GM12865 (cell line): ENCODE measurements around the gene NCOA7.

Experiments used
- DNase-seq: peaks from one replicate; pipeline ENCODE4 v3.0.0; 2010; ENCODE audit warnings: low read depth
- H3K4me3 ChIP-seq: 2 replicates; pipeline ENCODE4 v1.5.1; 2011; ENCODE audit warnings: mild to moderate bottlenecking, low read depth, low read length, control low read depth
- TF ChIP-seq, protein P1 (sequence below): IDR thresholded peaks from 2 replicates; pipeline ENCODE4 v1.5.1; 2011; ENCODE audit warnings: low read length, control low read depth, low read depth, inconsistent platforms; ENCODE audit not compliant: insufficient read depth; ENCODE audit errors: missing control alignments

The NCOA7 gene

DNA sequence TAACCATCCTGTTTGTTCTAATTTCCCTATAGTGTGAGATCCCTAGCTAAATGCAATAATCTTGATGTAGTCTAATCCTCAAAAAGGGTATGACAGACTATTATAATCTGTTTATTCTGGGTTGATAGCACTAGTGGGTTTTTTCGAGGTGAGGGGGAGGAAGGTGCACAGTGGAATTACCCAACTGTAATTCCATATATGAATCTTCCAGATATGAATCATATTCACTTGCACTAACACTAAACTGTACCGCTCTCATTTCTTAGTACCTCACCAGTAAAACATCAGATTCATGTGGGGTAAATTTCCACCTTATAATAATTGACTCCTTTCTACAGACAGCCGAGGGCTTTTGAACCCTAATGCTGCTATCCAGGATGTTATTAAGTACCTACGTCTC is 16.5 kb downstream of the NCOA7 start:
- TF ChIP-seq, protein P1, sequence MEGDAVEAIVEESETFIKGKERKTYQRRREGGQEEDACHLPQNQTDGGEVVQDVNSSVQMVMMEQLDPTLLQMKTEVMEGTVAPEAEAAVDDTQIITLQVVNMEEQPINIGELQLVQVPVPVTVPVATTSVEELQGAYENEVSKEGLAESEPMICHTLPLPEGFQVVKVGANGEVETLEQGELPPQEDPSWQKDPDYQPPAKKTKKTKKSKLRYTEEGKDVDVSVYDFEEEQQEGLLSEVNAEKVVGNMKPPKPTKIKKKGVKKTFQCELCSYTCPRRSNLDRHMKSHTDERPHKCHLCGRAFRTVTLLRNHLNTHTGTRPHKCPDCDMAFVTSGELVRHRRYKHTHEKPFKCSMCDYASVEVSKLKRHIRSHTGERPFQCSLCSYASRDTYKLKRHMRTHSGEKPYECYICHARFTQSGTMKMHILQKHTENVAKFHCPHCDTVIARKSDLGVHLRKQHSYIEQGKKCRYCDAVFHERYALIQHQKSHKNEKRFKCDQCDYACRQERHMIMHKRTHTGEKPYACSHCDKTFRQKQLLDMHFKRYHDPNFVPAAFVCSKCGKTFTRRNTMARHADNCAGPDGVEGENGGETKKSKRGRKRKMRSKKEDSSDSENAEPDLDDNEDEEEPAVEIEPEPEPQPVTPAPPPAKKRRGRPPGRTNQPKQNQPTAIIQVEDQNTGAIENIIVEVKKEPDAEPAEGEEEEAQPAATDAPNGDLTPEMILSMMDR, result no peak
- no peak overlapping the region for H3K4me3 ChIP-seq
- peak; percentile 51 for DNase-seq

DNA sequence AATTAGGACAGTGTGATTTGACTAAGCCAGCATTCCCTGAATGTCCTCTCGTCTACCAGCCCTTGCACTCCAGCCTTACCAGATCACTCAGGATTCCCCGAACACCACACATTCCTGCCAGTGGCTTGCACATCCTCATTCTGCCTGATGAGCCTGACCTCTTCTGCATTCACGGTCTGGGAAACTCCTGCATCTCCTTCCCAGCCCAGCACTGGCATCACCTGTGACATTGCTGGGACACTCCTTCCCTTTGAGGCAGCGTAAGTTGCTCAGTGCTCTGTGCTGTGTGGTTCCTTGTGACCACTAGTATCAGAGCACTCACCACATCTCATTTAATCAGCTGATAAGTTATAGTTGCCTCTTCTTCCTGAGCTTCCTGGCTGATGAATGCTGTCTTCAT is 17.3 kb downstream of the NCOA7 start:
- DNase-seq, result no peak
- TF ChIP-seq, protein P1, result no peak
- no peak overlapping the region for H3K4me3 ChIP-seq

DNA sequence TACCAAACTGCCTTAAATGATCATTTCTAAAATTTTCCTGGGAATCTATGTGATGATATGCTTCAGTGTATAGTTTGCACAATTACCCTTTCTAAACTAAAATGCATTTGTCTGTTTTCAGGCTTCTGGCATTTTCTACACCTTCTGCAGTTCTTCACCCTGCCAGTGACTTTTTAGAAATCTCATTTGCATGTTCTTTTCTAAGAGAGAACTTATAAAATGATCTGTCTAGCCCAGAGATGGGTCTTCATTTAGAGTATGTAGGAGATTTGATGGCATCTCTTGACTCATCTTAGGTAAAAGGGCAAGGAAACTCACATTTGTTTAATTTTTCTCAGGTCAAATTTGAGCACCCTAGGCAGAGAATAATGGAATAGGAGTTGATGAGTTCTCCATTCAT is 17.8 kb downstream of the NCOA7 start:
- TF ChIP-seq, protein P1, result no peak
- no peak for DNase-seq

GRCh38 chr6:125809570-125810170 is 18.9 kb downstream of the NCOA7 start:
- no peak for DNase-seq
- no peak overlapping the region for H3K4me3 ChIP-seq
- TF ChIP-seq, protein P1, result no peak

More for the DNA sequence above, 17.8 kb downstream of the NCOA7 start:
- no peak overlapping the region for H3K4me3 ChIP-seq

DNA sequence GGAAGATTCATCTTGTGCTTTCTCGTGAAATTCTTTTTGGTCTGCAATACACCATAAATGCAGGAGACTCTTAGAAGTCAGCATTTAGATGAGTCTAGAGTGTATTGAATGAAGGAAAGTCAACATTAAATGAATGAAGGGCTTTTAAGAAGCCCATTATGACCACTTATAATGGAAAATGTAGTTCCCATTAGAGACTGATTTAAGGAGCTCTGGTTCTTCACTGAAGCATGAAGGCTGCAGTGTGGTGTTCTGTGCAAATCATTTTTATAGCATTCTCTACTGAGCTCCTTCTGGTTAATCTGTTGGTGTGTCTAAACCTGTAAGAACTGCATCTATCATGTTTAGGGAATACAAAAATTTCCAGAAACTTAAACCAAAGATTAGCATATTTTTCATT is 19.7 kb downstream of the NCOA7 start:
- no peak overlapping the region for H3K4me3 ChIP-seq
- TF ChIP-seq, protein P1, result no peak
- no peak for DNase-seq

- no peak overlapping the region for H3K4me3 ChIP-seq
- TF ChIP-seq, protein P1, result no peak
- DNase-seq, result no peak
Observed at GRCh38 chr6:125811259-125811658, 20.5 kb downstream of the NCOA7 start.
